Measurements from ENCODE around the gene ELANE.

The ELANE gene

GRCh38 chr19:861756-862580, 9.9 kb downstream of the ELANE start:
- DNase-seq (ENCODE audit: low spot score in 2 of 2) (peak; percentile 47 to 73), ATAC-seq (peak; percentile 41)
- H3K4me1 Mint-ChIP-seq: peaks cover 18% of the 10 kb centered on the region
- H3K4me3 Mint-ChIP-seq: peak overlapping the region; percentile 67
- no peaks in the 10 kb centered on the region for H3K9me3 Mint-ChIP-seq
- H3K27ac Mint-ChIP-seq: no peak overlapping the region
- H3K36me3 Mint-ChIP-seq: peaks cover 18% of the 10 kb centered on the region

- peak; percentile 66 for ATAC-seq
- Mint-ChIP-seq H3K36me3 (peaks cover 26% of the 10 kb centered on the region), H3K4me1 (peaks cover 24% of the 10 kb centered on the region), H3K9me3 (no peaks in the 10 kb centered on the region), H3K4me3 (peak overlapping the region; percentile 67), H3K27ac (peak overlapping the region; percentile 40)
- DNase-seq (ENCODE audit: low spot score in 2 of 2): peak; percentile 67 to 89
Measured at GRCh38 chr19:862581-863314, 10.6 kb downstream of the ELANE start.

- no peak for DNase-seq (ENCODE audit: low spot score in 2 of 2)
- ATAC-seq: no peak
- Mint-ChIP-seq H3K36me3 (peaks cover 26% of the 10 kb centered on the region), H3K4me1 (peaks cover 24% of the 10 kb centered on the region), H3K27ac (peak overlapping the region; percentile 40), H3K9me3 (no peaks in the 10 kb centered on the region), H3K4me3 (peak overlapping the region; percentile 67)
Measured at GRCh38 chr19:863315-863620, 11.2 kb downstream of the ELANE start.

- Mint-ChIP-seq H3K4me1 (peaks cover 33% of the 10 kb centered on the region), H3K36me3 (peaks cover 49% of the 10 kb centered on the region), H3K4me3 (no peak overlapping the region), H3K27ac (no peak overlapping the region), H3K9me3 (no peaks in the 10 kb centered on the region)
- no peak for ATAC-seq
- DNase-seq (ENCODE audit: low spot score in 2 of 2): no peak
Measured at GRCh38 chr19:866769-867300, 14.7 kb downstream of the ELANE start.

GRCh38 chr19:867301-867793, 15.2 kb downstream of the ELANE start:
- DNase-seq (ENCODE audit: low spot score in 2 of 2) (no peak), ATAC-seq (no peak)
- no peak overlapping the region for H3K4me3 Mint-ChIP-seq
- no peaks in the 10 kb centered on the region for H3K9me3 Mint-ChIP-seq
- H3K4me1 Mint-ChIP-seq: peaks cover 36% of the 10 kb centered on the region
- no peak overlapping the region for H3K27ac Mint-ChIP-seq
- H3K36me3 Mint-ChIP-seq: peaks cover 49% of the 10 kb centered on the region

- Mint-ChIP-seq H3K9me3 (no peaks in the 10 kb centered on the region), H3K27ac (no peak overlapping the region), H3K4me1 (peaks cover 34% of the 10 kb centered on the region), H3K4me3 (no peak overlapping the region), H3K36me3 (peaks cover 49% of the 10 kb centered on the region)
- ATAC-seq (no peak), DNase-seq (ENCODE audit: low spot score in 2 of 2) (no peak)
Measured at GRCh38 chr19:867855-868457, 15.9 kb downstream of the ELANE start.

GRCh38 chr19:868458-869244, 16.5 kb downstream of the ELANE start:
- Mint-ChIP-seq H3K4me3 (no peak overlapping the region), H3K27ac (no peak overlapping the region), H3K9me3 (no peaks in the 10 kb centered on the region), H3K4me1 (peaks cover 28% of the 10 kb centered on the region), H3K36me3 (peaks cover 46% of the 10 kb centered on the region)
- ATAC-seq (no peak), DNase-seq (ENCODE audit: low spot score in 2 of 2) (no peak)

- Mint-ChIP-seq H3K4me1 (peaks cover 24% of the 10 kb centered on the region), H3K36me3 (peaks cover 42% of the 10 kb centered on the region), H3K9me3 (no peaks in the 10 kb centered on the region), H3K27ac (peak overlapping the region; percentile 76), H3K4me3 (no peak overlapping the region)
- DNase-seq (ENCODE audit: low spot score in 2 of 2): no peak
- ATAC-seq: no peak
Measured at GRCh38 chr19:869245-870177, 17.4 kb downstream of the ELANE start.

- H3K9me3 Mint-ChIP-seq: no peaks in the 10 kb centered on the region
- H3K36me3 Mint-ChIP-seq: peaks cover 49% of the 10 kb centered on the region
- no peak for ATAC-seq
- H3K27ac Mint-ChIP-seq: peak overlapping the region; percentile 76
- peaks cover 24% of the 10 kb centered on the region for H3K4me1 Mint-ChIP-seq
- no peak for DNase-seq (ENCODE audit: low spot score in 2 of 2)
- no peak overlapping the region for H3K4me3 Mint-ChIP-seq
Measured at GRCh38 chr19:870314-870713, 18.2 kb downstream of the ELANE start.

- Mint-ChIP-seq H3K4me1 (peaks cover 24% of the 10 kb centered on the region), H3K27ac (peak overlapping the region; percentile 76)
Measured at GRCh38 chr19:870963-871401, 18.9 kb downstream of the ELANE start.

GRCh38 chr19:871446-872265, 19.6 kb downstream of the ELANE start:
- Mint-ChIP-seq H3K27ac (peak overlapping the region; percentile 70), H3K4me3 (peak overlapping the region; percentile 54), H3K4me1 (peaks cover 24% of the 10 kb centered on the region), H3K36me3 (peaks cover 44% of the 10 kb centered on the region), H3K9me3 (no peaks in the 10 kb centered on the region)
- ATAC-seq: no peak
- no peak for DNase-seq (ENCODE audit: low spot score in 2 of 2)

More at GRCh38 chr19:870963-871401, 18.9 kb downstream of the ELANE start:
- DNase-seq (ENCODE audit: low spot score in 2 of 2) (no peak), ATAC-seq (no peak)
- Mint-ChIP-seq H3K4me3 (no peak overlapping the region), H3K9me3 (no peaks in the 10 kb centered on the region), H3K36me3 (peaks cover 45% of the 10 kb centered on the region)

GRCh38 chr19:872266-872951, 20.3 kb downstream of the ELANE start:
- DNase-seq (ENCODE audit: low spot score in 2 of 2) (peak; percentile 54 to 86), ATAC-seq (peak; percentile 85)
- peak overlapping the region; percentile 70 for H3K27ac Mint-ChIP-seq
- H3K4me1 Mint-ChIP-seq: peaks cover 21% of the 10 kb centered on the region
- peaks cover 37% of the 10 kb centered on the region for H3K36me3 Mint-ChIP-seq
- H3K9me3 Mint-ChIP-seq: no peaks in the 10 kb centered on the region
- peak overlapping the region; percentile 54 for H3K4me3 Mint-ChIP-seq

GRCh38 chr19:873084-873483, 21.0 kb downstream of the ELANE start:
- DNase-seq (ENCODE audit: low spot score in 2 of 2): no peak
- peaks cover 32% of the 10 kb centered on the region for H3K36me3 Mint-ChIP-seq
- no peaks in the 10 kb centered on the region for H3K9me3 Mint-ChIP-seq
- peak; percentile 84 for ATAC-seq
- peaks cover 18% of the 10 kb centered on the region for H3K4me1 Mint-ChIP-seq
- H3K4me3 Mint-ChIP-seq: peak overlapping the region; percentile 54
- H3K27ac Mint-ChIP-seq: no peak overlapping the region
